Endodermal cell (in vitro differentiated cells): ENCODE results near the gene SESN1. TPM values are rescaled to one million over a fixed set of nuclear protein-coding genes. Genes with fewer than 3 reads are reported as not detected.

Experiments
- DNase-seq: peaks from one replicate; pipeline ENCODE4 v3.0.0-alpha.2; 2017
- H3K27ac ChIP-seq: 2 replicates; pipeline ENCODE4 v1.5.1; 2013; ENCODE audit warnings: mild to moderate bottlenecking, low read depth, low read length, moderate library complexity
- H3K27me3 ChIP-seq: 2 replicates; pipeline ENCODE4 v1.6.1; 2013; ENCODE audit warnings: mild to moderate bottlenecking, low read length, moderate library complexity; ENCODE audit not compliant: insufficient read depth, control insufficient read depth, poor library complexity, severe bottlenecking
- H3K36me3 ChIP-seq: 2 replicates; pipeline ENCODE4 v1.7.0; 2013; ENCODE audit warnings: mild to moderate bottlenecking, low read length, moderate library complexity; ENCODE audit not compliant: control insufficient read depth, insufficient read depth
- H3K4me1 ChIP-seq: one replicate; pipeline ENCODE4 v1.7.0; 2013; ENCODE audit warnings: low read length; ENCODE audit not compliant: control insufficient read depth, insufficient read depth
- H3K4me3 ChIP-seq: 2 replicates; pipeline ENCODE4 v1.5.1; 2013; ENCODE audit warnings: mild to moderate bottlenecking, low read length, moderate library complexity
- H3K9ac ChIP-seq: 2 replicates; pipeline ENCODE4 v1.6.1; 2013; ENCODE audit warnings: mild to moderate bottlenecking, low read length, moderate library complexity; ENCODE audit not compliant: poor library complexity, severe bottlenecking; ENCODE audit errors: extremely low read depth
- H3K9me3 ChIP-seq: 2 replicates; pipeline ENCODE4 v1.6.1; 2013; ENCODE audit warnings: mild to moderate bottlenecking, low read length, moderate library complexity; ENCODE audit not compliant: control insufficient read depth
- H3K27ac Mint-ChIP-seq: 2 replicates; pipeline ENCODE4 v1.8.0; 2020; ENCODE audit warnings: mixed read lengths
- H3K27me3 Mint-ChIP-seq: 2 replicates; pipeline ENCODE4 v1.8.0; 2021; ENCODE audit warnings: mild to moderate bottlenecking, mixed read lengths; ENCODE audit not compliant: insufficient read depth
- H3K36me3 Mint-ChIP-seq: 2 replicates; pipeline ENCODE4 v1.8.0; 2020; ENCODE audit warnings: low read depth, mixed read lengths
- H3K4me1 Mint-ChIP-seq: 2 replicates; pipeline ENCODE4 v1.8.0; 2020; ENCODE audit warnings: mixed read lengths
- H3K4me3 Mint-ChIP-seq: 2 replicates; pipeline ENCODE4 v1.8.0; 2020; ENCODE audit warnings: mild to moderate bottlenecking, moderate library complexity, mixed read lengths
- H3K9me3 Mint-ChIP-seq: 2 replicates; pipeline ENCODE4 v1.8.0; 2020; ENCODE audit warnings: mild to moderate bottlenecking, mixed read lengths
- WGBS, 2 experiments: methylation state at CpG; one replicate each; pipeline versions ENCODE4 v1.1.5 to v1.1.7; 2013; ENCODE audit warnings: missing lambda C conversion rate in 2 of 2, mixed read lengths in 1 of 2; ENCODE audit not compliant: insufficient coverage in 1 of 2, insufficient read length in 1 of 2; 5-methylcytosine and 5-hydroxymethylcytosine counted together
- total RNA-seq, 2 donors: library from RNA; stranded (reverse); fragmentation: NEBNext Ultra II Directional in 1 of 2; extraction: Animal tissue kit (Norgen Biotek cat#: 25700) in 1 of 2; gene quantifications; 2 replicates in 1 of 2; 3 replicates in 1 of 2; pipeline ENCODE4 v1.2.1, GENCODE V29; 2021
- TF ChIP-seq, protein P1 (sequence below): fragments of 200-600 bp; sonication (generic); conservative IDR thresholded peaks from 2 replicates; pipeline ENCODE4 v1.5.0; 2021; ENCODE audit warnings: antibody characterized with exemption, mild to moderate bottlenecking

The SESN1 gene
- total RNA-seq, 2 donors from 2014 or later: 7.5 to 13.1 TPM

DNA sequence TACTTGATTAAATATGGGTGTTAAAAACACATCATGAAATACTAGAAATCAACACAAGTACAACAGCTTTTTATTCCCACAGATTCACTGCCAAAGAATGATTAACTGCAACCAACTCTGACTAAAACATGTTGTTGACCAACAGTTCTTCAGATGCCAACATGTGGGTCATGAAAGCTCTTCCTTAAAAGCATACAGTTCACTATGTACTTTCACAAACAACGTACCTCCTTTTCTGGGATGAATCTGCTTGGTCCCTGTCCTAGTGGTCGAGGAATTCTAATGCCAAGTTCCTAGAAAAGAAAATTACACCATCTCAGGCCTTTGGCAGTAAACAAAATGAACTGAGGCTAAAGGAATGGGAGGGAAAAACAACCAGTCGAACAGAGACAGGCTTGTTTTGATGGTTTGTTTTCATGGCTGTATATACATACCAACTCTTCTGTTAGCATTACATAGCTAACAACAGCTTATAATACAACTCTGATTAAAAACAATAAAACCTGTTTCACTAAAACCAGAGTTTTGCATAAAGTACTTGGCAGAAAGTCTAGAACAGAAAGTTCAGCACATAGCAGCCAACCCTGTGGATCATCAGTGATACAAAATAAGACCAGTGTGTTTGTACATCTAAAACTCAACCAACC is 92.5 kb downstream of the SESN1 start:
- TF ChIP-seq, protein P1, sequence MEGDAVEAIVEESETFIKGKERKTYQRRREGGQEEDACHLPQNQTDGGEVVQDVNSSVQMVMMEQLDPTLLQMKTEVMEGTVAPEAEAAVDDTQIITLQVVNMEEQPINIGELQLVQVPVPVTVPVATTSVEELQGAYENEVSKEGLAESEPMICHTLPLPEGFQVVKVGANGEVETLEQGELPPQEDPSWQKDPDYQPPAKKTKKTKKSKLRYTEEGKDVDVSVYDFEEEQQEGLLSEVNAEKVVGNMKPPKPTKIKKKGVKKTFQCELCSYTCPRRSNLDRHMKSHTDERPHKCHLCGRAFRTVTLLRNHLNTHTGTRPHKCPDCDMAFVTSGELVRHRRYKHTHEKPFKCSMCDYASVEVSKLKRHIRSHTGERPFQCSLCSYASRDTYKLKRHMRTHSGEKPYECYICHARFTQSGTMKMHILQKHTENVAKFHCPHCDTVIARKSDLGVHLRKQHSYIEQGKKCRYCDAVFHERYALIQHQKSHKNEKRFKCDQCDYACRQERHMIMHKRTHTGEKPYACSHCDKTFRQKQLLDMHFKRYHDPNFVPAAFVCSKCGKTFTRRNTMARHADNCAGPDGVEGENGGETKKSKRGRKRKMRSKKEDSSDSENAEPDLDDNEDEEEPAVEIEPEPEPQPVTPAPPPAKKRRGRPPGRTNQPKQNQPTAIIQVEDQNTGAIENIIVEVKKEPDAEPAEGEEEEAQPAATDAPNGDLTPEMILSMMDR: no peak
- Histone ChIP-seq H3K36me3 (peaks cover 13% of the 10 kb centered on the region), H3K27me3 (no peaks in the 10 kb centered on the region), H3K9ac (no peak overlapping the region), H3K9me3 (no peaks in the 10 kb centered on the region), H3K4me1 (peaks cover 9% of the 10 kb centered on the region), H3K27ac (no peak overlapping the region), H3K4me3 (no peak overlapping the region)
- Mint-ChIP-seq H3K27ac (no peak overlapping the region), H3K9me3 (no peaks in the 10 kb centered on the region), H3K4me3 (no peak overlapping the region), H3K4me1 (peaks cover 22% of the 10 kb centered on the region), H3K27me3 (no peaks in the 10 kb centered on the region), H3K36me3 (no peaks in the 10 kb centered on the region)
- 93 to 100% methylated on average over 1 to 3 of the region's 3 CpGs for WGBS, 2 experiments
- no peak for DNase-seq

DNA sequence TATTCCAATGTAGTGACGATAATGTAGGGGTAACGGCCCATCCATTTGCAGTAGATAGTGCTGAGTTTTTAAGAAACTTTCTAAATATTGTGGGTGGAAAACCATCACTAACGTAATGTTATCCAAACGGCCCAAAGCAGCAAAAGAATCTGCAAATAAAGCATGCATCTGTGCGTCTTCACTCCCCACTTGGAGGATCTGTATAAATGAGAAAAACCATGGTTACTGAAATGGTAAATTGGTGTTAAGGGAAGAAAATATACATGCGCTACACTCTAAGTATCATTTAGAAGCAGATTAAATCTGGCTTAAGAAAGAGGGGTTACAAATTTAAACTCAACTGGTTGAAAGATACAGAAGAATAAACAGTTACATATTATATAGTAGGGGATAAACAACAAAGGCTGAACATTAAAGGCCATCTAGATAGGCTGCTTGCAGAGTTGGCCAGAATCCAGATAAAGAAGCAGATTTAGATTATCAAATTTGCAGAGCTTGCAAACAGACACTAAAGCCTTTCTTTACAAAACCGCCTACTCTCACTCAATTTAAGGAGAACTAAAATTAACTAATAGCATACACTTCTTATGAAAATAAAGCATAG is 93.3 kb downstream of the SESN1 start:
- no peak for DNase-seq
- no peak overlapping the region for H3K9ac ChIP-seq
- 90% methylated on average over 3 to 7 of the region's 7 CpGs for WGBS, 2 experiments
- no peak overlapping the region for H3K27ac Mint-ChIP-seq
- H3K27ac ChIP-seq: no peak overlapping the region
- no peaks in the 10 kb centered on the region for H3K9me3 ChIP-seq
- H3K9me3 Mint-ChIP-seq: no peaks in the 10 kb centered on the region
- H3K4me1 Mint-ChIP-seq: peaks cover 14% of the 10 kb centered on the region
- H3K36me3 ChIP-seq: peaks cover 13% of the 10 kb centered on the region
- H3K36me3 Mint-ChIP-seq: no peaks in the 10 kb centered on the region
- TF ChIP-seq, protein P1: no peak
- peaks cover 9% of the 10 kb centered on the region for H3K4me1 ChIP-seq
- H3K4me3 ChIP-seq: no peak overlapping the region
- H3K27me3 Mint-ChIP-seq: no peaks in the 10 kb centered on the region
- H3K27me3 ChIP-seq: no peaks in the 10 kb centered on the region
- no peak overlapping the region for H3K4me3 Mint-ChIP-seq

DNA sequence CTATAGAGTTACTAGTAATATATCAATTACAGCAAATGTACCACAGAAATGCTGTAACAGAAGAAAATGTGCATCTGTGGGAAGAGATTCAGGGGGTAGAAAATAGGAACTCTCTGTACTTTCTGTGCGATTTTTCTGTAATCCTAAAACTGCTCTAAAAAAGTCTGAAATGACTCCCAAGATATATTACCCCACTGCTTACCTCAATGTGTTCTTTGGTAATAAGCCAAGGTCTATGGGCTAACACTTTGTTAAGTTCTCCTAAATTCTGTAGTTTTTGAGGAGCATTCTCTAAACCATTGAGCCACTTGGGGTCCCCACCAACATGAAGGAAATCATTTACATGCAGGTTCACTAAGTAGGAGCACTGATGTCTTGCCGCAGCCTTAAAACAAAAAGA is 94.4 kb downstream of the SESN1 start:
- TF ChIP-seq, protein P1: no peak
- H3K4me1 ChIP-seq: peaks cover 9% of the 10 kb centered on the region
- no peak overlapping the region for H3K4me3 ChIP-seq
- H3K9ac ChIP-seq: no peak overlapping the region
- no peak overlapping the region for H3K27ac ChIP-seq
- Mint-ChIP-seq H3K4me3 (no peak overlapping the region), H3K27me3 (no peaks in the 10 kb centered on the region), H3K27ac (no peak overlapping the region), H3K4me1 (peaks cover 14% of the 10 kb centered on the region), H3K36me3 (no peaks in the 10 kb centered on the region), H3K9me3 (no peaks in the 10 kb centered on the region)
- no peaks in the 10 kb centered on the region for H3K27me3 ChIP-seq
- no peaks in the 10 kb centered on the region for H3K9me3 ChIP-seq
- no peak for DNase-seq
- H3K36me3 ChIP-seq: peaks cover 13% of the 10 kb centered on the region
- WGBS, 2 experiments: 97% methylated on average over 2 of the region's 2 CpGs; no CpG with 5 or more reads in 1 of the 2 experiments
